HG03575 (cell line): ENCODE results near the gene MMP25.

Experiments
- ATAC-seq: cut with Tn5 transposase; IDR thresholded peaks from one replicate; pipeline ENCODE4 v1.9.1; 2021; ENCODE audit not compliant: unreplicated experiment, insufficient number of reproducible peaks, low FRiP score; ENCODE audit errors: extremely low read depth

MMP25 gene

DNA sequence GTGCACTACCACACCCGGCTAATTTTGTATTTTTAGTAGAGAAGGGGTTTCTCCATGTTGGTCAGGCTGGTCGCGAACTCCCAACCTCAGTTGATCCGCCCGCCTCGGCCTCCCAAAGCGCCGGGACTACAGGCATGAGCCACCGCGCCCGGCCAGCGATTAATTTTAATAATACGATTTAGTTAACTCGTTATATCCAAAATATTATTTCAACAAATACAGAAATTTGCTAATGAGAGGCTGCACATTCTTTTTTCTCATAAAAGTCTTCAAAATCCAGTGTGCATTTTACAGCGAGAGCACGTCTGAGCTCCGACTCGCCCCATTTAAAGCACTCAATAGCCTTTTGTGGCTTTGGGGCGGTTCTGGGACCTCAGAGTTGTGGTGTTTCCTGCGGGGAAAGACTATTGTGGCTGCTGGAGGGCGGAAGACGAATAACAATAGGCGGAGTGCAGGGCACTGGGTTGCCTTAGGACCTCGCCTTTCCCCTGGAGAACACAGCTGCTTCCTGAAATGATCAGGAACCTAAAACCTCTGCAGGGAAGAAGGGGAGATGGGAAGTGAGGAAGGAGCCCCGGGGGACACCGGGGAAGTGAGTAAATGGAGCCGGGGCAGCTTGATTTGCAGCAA lies 55.6 kb downstream of the MMP25 start:
- no peak for ATAC-seq

DNA sequence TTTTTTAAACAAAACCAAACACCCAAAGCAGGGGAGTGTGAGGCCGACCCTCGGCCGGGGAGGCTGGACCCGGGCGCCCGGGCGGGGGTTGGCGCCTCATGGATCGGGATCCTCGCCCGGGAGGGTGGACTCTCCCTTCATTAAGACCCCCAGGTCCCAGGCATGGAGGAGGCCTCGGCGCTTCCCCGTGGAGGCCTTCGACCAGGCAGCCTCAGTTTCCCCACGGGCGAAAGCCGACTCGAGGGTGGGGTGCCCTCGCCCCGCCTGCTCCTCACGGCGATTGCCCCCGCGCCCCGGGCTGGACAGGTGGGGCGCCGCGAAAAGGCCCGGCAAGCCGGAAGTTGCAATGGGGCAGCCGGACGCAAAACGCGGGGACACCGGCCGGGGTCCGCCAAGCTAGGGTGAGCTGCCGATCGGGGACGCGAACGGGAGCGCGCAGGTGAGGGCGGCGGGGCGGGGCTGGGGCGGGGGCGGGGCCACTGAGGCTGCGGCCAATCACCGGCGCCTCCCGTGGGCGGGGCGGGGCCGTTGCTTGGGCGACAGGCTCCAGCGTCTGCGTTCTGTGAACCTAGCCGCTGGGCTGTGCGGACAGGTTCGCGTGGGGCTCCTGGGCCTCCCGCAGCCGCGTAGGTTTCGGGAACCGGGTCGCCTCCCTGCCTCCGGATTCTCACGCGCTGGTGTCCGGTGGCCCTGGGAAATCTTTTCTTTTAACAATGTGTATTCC lies 60.0 kb downstream of the MMP25 start:
- ATAC-seq, result no peak
